Uterus (tissue), 4 donors: ENCODE results near the gene DDX46. TPM values are rescaled to one million over a fixed set of nuclear protein-coding genes. Genes with fewer than 3 reads are reported as not detected.
"Not testable (repeated sequence)": the region's sequence is repeated elsewhere in the genome, so short reads cannot be mapped to it uniquely, and the experiment has no call there.

Experiments used
- DNase-seq, 2 donors: peaks; one replicate each; pipeline ENCODE4 v3.0.0-alpha.2; 2019 to 2020
- H3K27ac ChIP-seq, 2 donors: fragments of 200-600 bp; sonication (generic); 1 replicate in 1 of 2; 2 replicates in 1 of 2; pipeline ENCODE4 v1.5.1; 2016 to 2018
- H3K27me3 ChIP-seq, 2 donors: fragments of 200-600 bp; sonication (generic); one replicate each; pipeline ENCODE4 v1.5.1; 2018 to 2019; ENCODE audit warnings: control low read depth in 1 of 2
- H3K36me3 ChIP-seq, 2 donors: fragments of 200-600 bp; sonication (generic); one replicate each; pipeline ENCODE4 v1.5.1; 2019; ENCODE audit warnings: control low read depth in 1 of 2
- H3K4me1 ChIP-seq, 2 donors: fragments of 200-600 bp; sonication (generic); one replicate each; pipeline ENCODE4 v1.5.1; 2018 to 2019; ENCODE audit warnings: control low read depth in 1 of 2
- H3K4me3 ChIP-seq, 2 donors: fragments of 200-600 bp; sonication (generic); 1 replicate in 1 of 2; 2 replicates in 1 of 2; pipeline ENCODE4 v1.5.1; 2018 to 2019; ENCODE audit warnings: mild to moderate bottlenecking in 1 of 2
- H3K9me3 ChIP-seq, 2 donors: fragments of 200-600 bp; sonication (generic); one replicate each; pipeline ENCODE4 v1.5.1; 2019; ENCODE audit warnings: control low read depth in 1 of 2
- POLR2A ChIP-seq, 2 donors: fragments of 450-650 bp; IDR thresholded peaks; one replicate each; pipeline ENCODE4 v1.6.1; 2016; ENCODE audit warnings: antibody characterized with exemption in 2 of 2, mild to moderate bottlenecking in 1 of 2, moderate library complexity in 1 of 2
- intact Hi-C: fragments of 100-400 bp; cut with DNase I; formaldehyde crosslinking; loops from one replicate; pipeline ENCODE4 v1.15.1; 2023; ENCODE audit warnings: low total_unique reads
- total RNA-seq, 4 donors: library from RNA; depleted of rRNA in 3 of 4; stranded (reverse); fragments of >200 nt in 3 of 4; gene quantifications; one replicate each; pipeline versions ENCODE4 v1.1.0 to v1.2.4, GENCODE V29; 2014 to 2023
- TF ChIP-seq, protein P1 (sequence below), 4 experiments: fragments of 200-600 bp in 2 of 4; fragments of 450-650 bp in 2 of 4; sonication (generic) in 2 of 4; IDR thresholded peaks; one replicate each; pipeline ENCODE4 v1.5.1; 2016 to 2019; ENCODE audit warnings: antibody characterized with exemption in 4 of 4, mild to moderate bottlenecking in 2 of 4, moderate library complexity in 1 of 4
- donor health status: DM: yes; HTN: yes; CAD: no.

DDX46 gene, protein sequence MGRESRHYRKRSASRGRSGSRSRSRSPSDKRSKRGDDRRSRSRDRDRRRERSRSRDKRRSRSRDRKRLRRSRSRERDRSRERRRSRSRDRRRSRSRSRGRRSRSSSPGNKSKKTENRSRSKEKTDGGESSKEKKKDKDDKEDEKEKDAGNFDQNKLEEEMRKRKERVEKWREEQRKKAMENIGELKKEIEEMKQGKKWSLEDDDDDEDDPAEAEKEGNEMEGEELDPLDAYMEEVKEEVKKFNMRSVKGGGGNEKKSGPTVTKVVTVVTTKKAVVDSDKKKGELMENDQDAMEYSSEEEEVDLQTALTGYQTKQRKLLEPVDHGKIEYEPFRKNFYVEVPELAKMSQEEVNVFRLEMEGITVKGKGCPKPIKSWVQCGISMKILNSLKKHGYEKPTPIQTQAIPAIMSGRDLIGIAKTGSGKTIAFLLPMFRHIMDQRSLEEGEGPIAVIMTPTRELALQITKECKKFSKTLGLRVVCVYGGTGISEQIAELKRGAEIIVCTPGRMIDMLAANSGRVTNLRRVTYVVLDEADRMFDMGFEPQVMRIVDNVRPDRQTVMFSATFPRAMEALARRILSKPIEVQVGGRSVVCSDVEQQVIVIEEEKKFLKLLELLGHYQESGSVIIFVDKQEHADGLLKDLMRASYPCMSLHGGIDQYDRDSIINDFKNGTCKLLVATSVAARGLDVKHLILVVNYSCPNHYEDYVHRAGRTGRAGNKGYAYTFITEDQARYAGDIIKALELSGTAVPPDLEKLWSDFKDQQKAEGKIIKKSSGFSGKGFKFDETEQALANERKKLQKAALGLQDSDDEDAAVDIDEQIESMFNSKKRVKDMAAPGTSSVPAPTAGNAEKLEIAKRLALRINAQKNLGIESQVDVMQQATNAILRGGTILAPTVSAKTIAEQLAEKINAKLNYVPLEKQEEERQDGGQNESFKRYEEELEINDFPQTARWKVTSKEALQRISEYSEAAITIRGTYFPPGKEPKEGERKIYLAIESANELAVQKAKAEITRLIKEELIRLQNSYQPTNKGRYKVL
- total RNA-seq = 10 to 100 TPM; 38.2 to 63.7 (median 47.6) TPM

DNA sequence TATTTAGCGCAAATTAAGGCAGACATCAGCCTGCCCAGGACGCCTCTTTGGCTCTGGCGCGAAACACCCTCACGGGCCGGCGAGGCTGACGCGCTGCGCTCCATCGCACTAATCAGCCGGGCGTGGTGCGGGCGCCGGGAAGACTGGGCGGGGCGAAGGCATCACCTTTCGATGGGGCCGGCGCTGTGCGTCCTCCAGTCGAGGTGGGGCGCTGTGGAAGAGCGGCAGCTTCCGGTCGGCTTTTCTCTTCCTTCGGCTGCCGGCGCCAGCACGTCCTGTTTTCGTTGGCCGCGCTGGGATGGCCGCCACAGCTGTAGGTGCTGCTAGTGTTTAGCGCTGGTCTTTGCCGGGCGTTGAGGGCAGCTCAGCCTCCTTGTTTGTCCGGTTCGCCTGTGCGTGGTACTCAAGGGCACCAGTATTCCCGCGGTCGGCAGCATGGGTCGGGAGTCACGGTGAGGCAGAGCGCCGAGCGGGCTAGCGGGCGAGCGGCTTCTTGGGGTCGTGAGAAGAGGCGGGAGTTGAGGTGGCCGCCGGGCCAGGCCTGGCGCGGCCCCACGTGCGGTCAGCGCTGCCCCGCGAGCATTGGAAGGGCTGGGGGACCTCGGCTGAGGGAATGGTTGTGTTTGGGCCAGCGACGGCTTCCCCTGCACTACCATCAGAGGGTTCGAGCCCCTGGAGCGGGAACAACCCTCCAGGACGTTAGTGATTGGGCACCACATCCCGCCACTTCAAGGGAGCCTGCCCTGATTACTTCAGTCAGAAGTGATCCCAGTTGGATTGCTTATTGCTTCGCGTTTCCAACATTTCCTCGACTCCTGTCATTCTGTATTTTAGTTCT, at the start of gene DDX46:
DDX46 (plus strand) TSS at position 276 of the 838 bp plus-strand sequence; CDS start at position 436, 160 bp downstream.
- no peaks in the 10 kb centered on the region for H3K27me3 ChIP-seq
- DNase-seq = peak; percentile 92 to 95
- peak within 1 kb of the TSS; percentile 62 to 95 for H3K4me3 ChIP-seq
- H3K27ac ChIP-seq = peak within 1 kb of the TSS; percentile 43 to 76
- no peaks in the 10 kb centered on the region for H3K9me3 ChIP-seq
- intact Hi-C loops = no loop called here
- H3K36me3 ChIP-seq = no peaks in the 10 kb centered on the region
- H3K4me1 ChIP-seq = peaks cover 0 to 5% of the 10 kb centered on the region in 2 donors
- TF ChIP-seq, protein P1, sequence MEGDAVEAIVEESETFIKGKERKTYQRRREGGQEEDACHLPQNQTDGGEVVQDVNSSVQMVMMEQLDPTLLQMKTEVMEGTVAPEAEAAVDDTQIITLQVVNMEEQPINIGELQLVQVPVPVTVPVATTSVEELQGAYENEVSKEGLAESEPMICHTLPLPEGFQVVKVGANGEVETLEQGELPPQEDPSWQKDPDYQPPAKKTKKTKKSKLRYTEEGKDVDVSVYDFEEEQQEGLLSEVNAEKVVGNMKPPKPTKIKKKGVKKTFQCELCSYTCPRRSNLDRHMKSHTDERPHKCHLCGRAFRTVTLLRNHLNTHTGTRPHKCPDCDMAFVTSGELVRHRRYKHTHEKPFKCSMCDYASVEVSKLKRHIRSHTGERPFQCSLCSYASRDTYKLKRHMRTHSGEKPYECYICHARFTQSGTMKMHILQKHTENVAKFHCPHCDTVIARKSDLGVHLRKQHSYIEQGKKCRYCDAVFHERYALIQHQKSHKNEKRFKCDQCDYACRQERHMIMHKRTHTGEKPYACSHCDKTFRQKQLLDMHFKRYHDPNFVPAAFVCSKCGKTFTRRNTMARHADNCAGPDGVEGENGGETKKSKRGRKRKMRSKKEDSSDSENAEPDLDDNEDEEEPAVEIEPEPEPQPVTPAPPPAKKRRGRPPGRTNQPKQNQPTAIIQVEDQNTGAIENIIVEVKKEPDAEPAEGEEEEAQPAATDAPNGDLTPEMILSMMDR (IDR thresholded peaks at IDR 0.05) = peak; percentile 81 to 93 (median 84)
- TF ChIP-seq POLR2A (IDR thresholded peaks at IDR 0.05) = peak; percentile 15 to 57

DNA sequence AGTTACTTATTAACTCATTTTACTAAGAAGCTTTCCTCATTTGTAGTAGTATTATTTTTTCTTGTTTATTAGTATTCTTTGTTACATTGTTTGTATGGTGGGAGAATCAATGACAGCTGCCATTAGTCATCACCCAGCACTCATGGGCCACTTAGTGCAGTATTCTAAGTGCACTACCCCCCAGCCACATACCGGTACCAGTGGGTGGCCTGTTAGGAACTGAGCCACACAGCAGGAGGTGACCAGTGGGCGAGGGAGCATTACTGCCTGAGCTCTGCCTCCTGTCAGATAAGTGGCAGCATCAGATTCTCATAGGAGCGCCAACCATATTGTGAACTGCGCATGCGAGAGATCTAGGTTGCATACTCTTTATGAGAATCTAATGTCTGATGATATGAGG, 44.5 kb upstream of the DDX46 start:
- no peaks in the 10 kb centered on the region for H3K9me3 ChIP-seq
- H3K36me3 ChIP-seq = no peaks in the 10 kb centered on the region
- intact Hi-C loops = no loop called here
- no peak for DNase-seq
- H3K27ac ChIP-seq = no peak overlapping the region
- no peak overlapping the region for H3K4me3 ChIP-seq
- H3K4me1 ChIP-seq = no peaks in the 10 kb centered on the region
- no peak for TF ChIP-seq POLR2A (IDR thresholded peaks at IDR 0.05)
- TF ChIP-seq, protein P1 (IDR thresholded peaks at IDR 0.05) = no peak
- no peaks in the 10 kb centered on the region for H3K27me3 ChIP-seq

DNA sequence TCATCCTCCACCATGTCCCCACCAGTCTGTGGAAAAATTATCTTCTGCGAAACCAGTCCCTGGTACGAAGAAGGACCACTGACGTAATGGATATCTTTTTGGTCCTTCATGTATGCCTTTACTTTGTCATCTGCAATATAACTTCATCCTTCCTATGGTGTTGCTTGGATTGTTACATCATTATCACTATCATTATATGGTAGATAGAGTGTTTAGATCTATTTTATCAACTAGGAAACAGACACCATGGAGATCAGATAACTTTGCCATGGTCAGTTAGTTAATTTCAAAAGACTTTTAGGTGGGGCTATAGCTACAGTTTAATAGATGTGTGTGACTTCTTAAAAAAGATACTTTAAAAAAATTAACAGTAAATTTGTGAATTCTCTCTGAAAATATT, 44.0 kb upstream of the DDX46 start:
- Histone ChIP-seq H3K9me3 (no peaks in the 10 kb centered on the region), H3K36me3 (no peaks in the 10 kb centered on the region), H3K27me3 (no peaks in the 10 kb centered on the region), H3K4me3 (no peak overlapping the region), H3K4me1 (no peaks in the 10 kb centered on the region), H3K27ac (no peak overlapping the region)
- intact Hi-C loops = no loop called here
- DNase-seq = no peak
- TF ChIP-seq POLR2A (IDR thresholded peaks at IDR 0.05) = no peak
- TF ChIP-seq, protein P1 (IDR thresholded peaks at IDR 0.05) = no peak

DNA sequence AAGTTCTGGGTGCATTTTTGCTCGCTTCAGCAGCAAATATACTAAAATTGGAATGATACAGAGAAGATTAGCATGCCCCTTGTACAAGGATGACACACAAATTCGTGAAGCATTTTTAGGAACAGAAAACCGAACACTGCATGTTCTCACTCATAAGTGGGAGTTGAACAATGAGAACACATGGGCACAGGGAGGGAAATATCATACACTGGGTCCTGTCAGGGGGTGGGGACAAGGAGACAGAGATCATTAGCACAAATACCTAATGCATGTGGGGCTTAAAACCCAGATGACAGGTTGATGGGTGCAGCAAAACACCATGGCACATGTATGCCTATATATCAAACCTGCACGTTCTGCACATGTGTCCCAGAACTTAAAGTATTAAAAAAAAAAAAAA, 43.1 kb upstream of the DDX46 start:
- H3K36me3 ChIP-seq, intact Hi-C loops, H3K4me1 ChIP-seq, H3K9me3 ChIP-seq, H3K4me3 ChIP-seq, H3K27me3 ChIP-seq, H3K27ac ChIP-seq, DNase-seq: not testable (repeated sequence)

DNA sequence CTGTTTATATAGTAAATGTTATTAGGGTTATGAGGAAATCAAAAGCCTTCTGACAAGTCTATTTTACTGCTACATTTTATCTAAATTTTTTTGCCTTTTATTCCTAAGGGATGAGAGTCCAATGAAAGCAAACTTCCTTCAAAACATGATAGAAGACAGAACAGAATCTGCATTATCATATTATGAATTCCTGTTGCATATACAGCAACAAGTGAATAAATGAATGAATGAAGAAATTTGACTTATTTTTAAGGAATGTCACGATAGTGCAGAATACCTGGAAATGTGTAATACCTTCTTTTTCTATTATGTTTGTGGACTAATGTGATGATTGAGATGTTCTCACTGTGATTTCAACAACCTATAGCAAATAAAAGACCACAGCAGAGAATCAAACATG, 33.7 kb upstream of the DDX46 start:
- Histone ChIP-seq H3K9me3 (no peaks in the 10 kb centered on the region), H3K4me1 (no peaks in the 10 kb centered on the region), H3K27me3 (no peaks in the 10 kb centered on the region), H3K36me3 (no peaks in the 10 kb centered on the region), H3K4me3 (no peak overlapping the region), H3K27ac (no peak overlapping the region)
- intact Hi-C loops = no loop called here
- DNase-seq = no peak
- TF ChIP-seq, protein P1 (IDR thresholded peaks at IDR 0.05) = no peak
- TF ChIP-seq POLR2A (IDR thresholded peaks at IDR 0.05) = no peak
